Uterus (tissue), 2 donors: ENCODE measurements around the gene NFE2L1.

Experiments used
- CTCF ChIP-seq, 4 experiments: fragments of 200-600 bp in 2 of 4; fragments of 450-650 bp in 2 of 4; sonication (generic) in 2 of 4; IDR thresholded peaks; one replicate each; pipeline ENCODE4 v1.5.1; 2016 to 2019; ENCODE audit warnings: antibody characterized with exemption in 4 of 4, mild to moderate bottlenecking in 2 of 4, moderate library complexity in 1 of 4
- POLR2A ChIP-seq, 2 donors: fragments of 450-650 bp; IDR thresholded peaks; one replicate each; pipeline ENCODE4 v1.6.1; 2016; ENCODE audit warnings: antibody characterized with exemption in 2 of 2, mild to moderate bottlenecking in 1 of 2, moderate library complexity in 1 of 2

GRCh38 chr17:48022901-48023300 lies 25.3 kb upstream of the NFE2L1 start:
- TF ChIP-seq CTCF (IDR thresholded peaks at IDR 0.05) (no peak), POLR2A (IDR thresholded peaks at IDR 0.05) (no peak)
